Right lobe of liver (tissue), 6 donors: ENCODE measurements around the gene TNPO1. TPM values are rescaled to one million over a fixed set of nuclear protein-coding genes. Genes with fewer than 3 reads are reported as not detected.
A peak's percentile ranks its signal among the peaks of the same experiment; 100 is the strongest.

Experiments
- ATAC-seq, 4 donors: fragments of 200-7000 bp; cut with Tn5 transposase; one replicate each; pipeline ENCODE4 v1.9.1; 2020; ENCODE audit warnings: mild to moderate bottlenecking in 4 of 4, moderate library complexity in 4 of 4
- DNase-seq, 3 donors: peaks; one replicate each; pipeline ENCODE4 v3.0.0-alpha.2; 2020
- H3K27ac ChIP-seq, 3 donors: fragments of 200-600 bp; one replicate each; pipeline ENCODE4 v1.8.0; 2022
- H3K27me3 ChIP-seq, 2 donors: fragments of 200-600 bp; one replicate each; pipeline ENCODE4 v1.8.0; 2022
- H3K36me3 ChIP-seq, 4 donors: fragments of 200-600 bp; sonication (generic) in 1 of 4; one replicate each; pipeline versions ENCODE4 v1.5.1 to v1.8.0; 2017 to 2022; ENCODE audit warnings: control low read depth in 1 of 4
- H3K4me1 ChIP-seq, 4 donors: fragments of 200-600 bp; sonication (generic) in 1 of 4; one replicate each; pipeline versions ENCODE4 v1.5.1 to v1.8.0; 2017 to 2022; ENCODE audit warnings: control low read depth in 1 of 4
- H3K4me3 ChIP-seq, 3 donors: fragments of 200-600 bp; one replicate each; pipeline ENCODE4 v1.8.0; 2022
- H3K9me3 ChIP-seq, 4 donors: fragments of 200-600 bp; sonication (generic) in 1 of 4; one replicate each; pipeline versions ENCODE4 v1.5.1 to v1.8.0; 2017 to 2022; ENCODE audit warnings: control low read depth in 1 of 4
- POLR2A ChIP-seq: fragments of 450-650 bp; IDR thresholded peaks from one replicate; pipeline ENCODE4 v1.6.1; 2017; ENCODE audit warnings: antibody characterized with exemption, mild to moderate bottlenecking
- WGBS: methylation state at CpG from one replicate; pipeline ENCODE4 v1.1.6; 2018; ENCODE audit warnings: low coverage, low lambda C conversion rate; ENCODE audit not compliant: insufficient coverage; ENCODE audit errors: missing lambda C conversion rate; 5-methylcytosine and 5-hydroxymethylcytosine counted together
- intact Hi-C, 2 donors: fragments of 100-400 bp; cut with DNase I; formaldehyde crosslinking; loops; one replicate each; pipeline versions ENCODE4 v1.11.2 to v1.14.1; 2022
- total RNA-seq, 6 experiments: library from RNA; depleted of rRNA in 2 of 6; stranded (reverse); fragments of >200 nt in 2 of 6; fragmentation: NEBNext Ultra II Directional in 3 of 6; extraction: Animal tissue kit (Norgen Biotek cat#: 25700) in 3 of 6; gene quantifications; one replicate each; pipeline versions ENCODE4 v1.1.0 to v1.2.4, GENCODE V29; 2016 to 2023
- TF ChIP-seq, protein P1 (sequence below), 4 donors: fragments of 200-600 bp in 3 of 4; fragments of 450-650 bp in 1 of 4; IDR thresholded peaks; one replicate each; pipeline versions ENCODE4 v1.5.1 to v1.8.0; 2016 to 2022; ENCODE audit warnings: antibody characterized with exemption in 4 of 4, mild to moderate bottlenecking in 2 of 4
- donor health status: DM: no; HTN: yes; CAD: no.
- donor health status: DM: no; HTN: no; CAD: no.
- donor health status: DM: no; HTN: no; CAD: no.
- donor health status: DM: no; HTN: yes; CAD: no.
- donor health status: DM: no; HTN: yes; CAD: no.

TNPO1 gene
- total RNA-seq, 6 experiments from 2014 or later: 29.5 to 64.3 (median 41.8) TPM

DNA sequence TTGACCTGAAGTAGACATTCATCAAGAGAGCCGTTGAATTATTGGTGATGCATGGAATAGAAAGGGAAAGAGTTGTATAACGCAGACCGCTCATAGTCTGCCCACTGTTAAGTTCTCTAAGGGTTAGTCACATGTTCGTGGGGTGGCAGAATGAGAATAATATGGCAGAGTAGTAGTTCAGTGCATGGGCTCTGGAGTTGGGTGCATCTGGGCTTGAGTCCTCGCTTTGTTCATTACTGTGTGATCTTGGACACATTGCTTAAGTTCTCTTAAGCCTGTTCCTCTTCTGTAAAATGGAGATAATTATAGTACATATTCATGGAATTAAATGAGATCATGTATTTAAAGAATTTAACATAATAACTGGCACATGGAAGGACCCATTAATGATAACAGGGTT lies 23.6 kb downstream of the TNPO1 start:
- Histone ChIP-seq H3K27me3 (no peaks in the 10 kb centered on the region), H3K9me3 (no peaks in the 10 kb centered on the region), H3K27ac (no peak overlapping the region), H3K36me3 (no peaks in the 10 kb centered on the region), H3K4me1 (peaks cover 0 to 16% (median 3%) of the 10 kb centered on the region in 4 donors), H3K4me3 (no peak overlapping the region)
- TF ChIP-seq, protein P1, sequence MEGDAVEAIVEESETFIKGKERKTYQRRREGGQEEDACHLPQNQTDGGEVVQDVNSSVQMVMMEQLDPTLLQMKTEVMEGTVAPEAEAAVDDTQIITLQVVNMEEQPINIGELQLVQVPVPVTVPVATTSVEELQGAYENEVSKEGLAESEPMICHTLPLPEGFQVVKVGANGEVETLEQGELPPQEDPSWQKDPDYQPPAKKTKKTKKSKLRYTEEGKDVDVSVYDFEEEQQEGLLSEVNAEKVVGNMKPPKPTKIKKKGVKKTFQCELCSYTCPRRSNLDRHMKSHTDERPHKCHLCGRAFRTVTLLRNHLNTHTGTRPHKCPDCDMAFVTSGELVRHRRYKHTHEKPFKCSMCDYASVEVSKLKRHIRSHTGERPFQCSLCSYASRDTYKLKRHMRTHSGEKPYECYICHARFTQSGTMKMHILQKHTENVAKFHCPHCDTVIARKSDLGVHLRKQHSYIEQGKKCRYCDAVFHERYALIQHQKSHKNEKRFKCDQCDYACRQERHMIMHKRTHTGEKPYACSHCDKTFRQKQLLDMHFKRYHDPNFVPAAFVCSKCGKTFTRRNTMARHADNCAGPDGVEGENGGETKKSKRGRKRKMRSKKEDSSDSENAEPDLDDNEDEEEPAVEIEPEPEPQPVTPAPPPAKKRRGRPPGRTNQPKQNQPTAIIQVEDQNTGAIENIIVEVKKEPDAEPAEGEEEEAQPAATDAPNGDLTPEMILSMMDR (IDR thresholded peaks at IDR 0.05): no peak
- TF ChIP-seq POLR2A: no peak
- intact Hi-C loops: no loop called here
- ATAC-seq: no peak
- 46% methylated on average over 5 of the region's 5 CpGs for WGBS
- no peak for DNase-seq

GRCh38 chr5:72841756-72842535 lies 25.5 kb downstream of the TNPO1 start:
- Histone ChIP-seq H3K4me1 (peaks cover 0 to 11% (median 3%) of the 10 kb centered on the region in 4 donors), H3K36me3 (no peaks in the 10 kb centered on the region), H3K4me3 (no peak overlapping the region), H3K27ac (no peak overlapping the region), H3K27me3 (no peaks in the 10 kb centered on the region), H3K9me3 (no peaks in the 10 kb centered on the region)
- intact Hi-C loops: no loop called here
- WGBS: 89% methylated on average over 1 of the region's 1 CpG
- DNase-seq: no peak
- no peak for ATAC-seq
- no peak for TF ChIP-seq POLR2A
- TF ChIP-seq, protein P1 (IDR thresholded peaks at IDR 0.05): no peak

DNA sequence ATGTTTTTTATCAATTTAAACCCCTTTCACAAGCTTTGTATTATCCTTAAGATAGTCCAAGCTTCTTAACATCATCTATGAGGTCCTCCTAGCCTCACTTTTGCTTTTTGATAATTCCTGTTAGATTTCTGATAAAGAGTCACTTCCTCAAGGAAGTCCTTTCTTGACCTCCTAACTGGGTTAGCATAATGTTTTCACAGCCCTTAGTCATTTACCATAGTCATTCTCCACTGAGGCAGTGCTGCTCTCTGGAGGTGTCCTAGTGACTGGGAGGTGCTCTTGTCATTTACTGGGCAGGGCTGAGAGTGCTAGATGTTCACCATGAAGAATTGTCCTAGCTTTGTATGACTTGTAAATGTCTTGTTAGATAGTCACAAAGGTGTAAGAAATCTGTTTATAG lies 26.4 kb downstream of the TNPO1 start:
- no peak overlapping the region for H3K27ac ChIP-seq
- TF ChIP-seq, protein P1 (IDR thresholded peaks at IDR 0.05): no peak
- no peak for TF ChIP-seq POLR2A
- peak; percentile 43 to 80 (median 69) for ATAC-seq
- no peak overlapping the region for H3K4me3 ChIP-seq
- H3K9me3 ChIP-seq: no peaks in the 10 kb centered on the region
- H3K4me1 ChIP-seq: peaks cover 0 to 9% (median 4%) of the 10 kb centered on the region in 4 donors
- no peak for DNase-seq
- H3K27me3 ChIP-seq: no peaks in the 10 kb centered on the region
- intact Hi-C loops: no loop called here
- H3K36me3 ChIP-seq: no peaks in the 10 kb centered on the region

DNA sequence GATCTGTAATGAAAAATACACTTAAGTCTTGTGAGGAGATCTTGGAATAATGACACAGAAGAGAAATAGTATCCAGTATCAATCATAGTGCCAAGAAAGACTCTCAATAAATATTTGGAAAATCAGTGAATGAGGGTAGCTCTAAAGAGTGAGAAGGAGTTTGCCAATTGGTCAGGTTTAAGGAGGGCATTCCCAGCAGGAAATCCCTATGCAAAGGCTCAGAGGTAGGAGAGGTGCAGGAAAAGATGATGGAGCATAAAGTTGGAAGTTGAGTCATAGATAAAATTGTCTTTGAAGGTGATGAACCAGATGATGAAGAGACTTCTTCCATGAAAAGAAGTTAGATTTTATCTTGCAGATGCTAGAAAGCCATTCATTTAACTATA lies 27.8 kb downstream of the TNPO1 start:
- no peaks in the 10 kb centered on the region for H3K27me3 ChIP-seq
- no peaks in the 10 kb centered on the region for H3K9me3 ChIP-seq
- DNase-seq (no peak), ATAC-seq (no peak)
- no peaks in the 10 kb centered on the region for H3K36me3 ChIP-seq
- no peak overlapping the region for H3K27ac ChIP-seq
- no peak for TF ChIP-seq POLR2A
- TF ChIP-seq, protein P1 (IDR thresholded peaks at IDR 0.05): no peak
- H3K4me1 ChIP-seq: peaks cover 0 to 9% (median 3%) of the 10 kb centered on the region in 4 donors
- no peak overlapping the region for H3K4me3 ChIP-seq
- intact Hi-C loops: no loop called here

- intact Hi-C loops: no loop called here
- Histone ChIP-seq H3K4me3 (no peak overlapping the region), H3K36me3 (no peaks in the 10 kb centered on the region), H3K4me1 (peaks cover 0 to 22% (median 6%) of the 10 kb centered on the region in 4 donors), H3K27me3 (no peaks in the 10 kb centered on the region), H3K9me3 (no peaks in the 10 kb centered on the region), H3K27ac (no peak overlapping the region)
- TF ChIP-seq POLR2A: no peak
- TF ChIP-seq, protein P1 (IDR thresholded peaks at IDR 0.05): no peak
- no peak for ATAC-seq
- DNase-seq: no peak
- 58% methylated on average over 2 of the region's 2 CpGs for WGBS
These were observed 29.4 kb downstream of the TNPO1 start for GRCh38 chr5:72845889-72846288.
